NCI-H446 (cell line): Measurements from ENCODE around the gene MGLL.

ENCODE experiments used
- DNase-seq, 2 experiments: peaks; one replicate each; lab custom pipeline; 2025; lab: John Stamatoyannopoulos, UW

Gene MGLL

DNA sequence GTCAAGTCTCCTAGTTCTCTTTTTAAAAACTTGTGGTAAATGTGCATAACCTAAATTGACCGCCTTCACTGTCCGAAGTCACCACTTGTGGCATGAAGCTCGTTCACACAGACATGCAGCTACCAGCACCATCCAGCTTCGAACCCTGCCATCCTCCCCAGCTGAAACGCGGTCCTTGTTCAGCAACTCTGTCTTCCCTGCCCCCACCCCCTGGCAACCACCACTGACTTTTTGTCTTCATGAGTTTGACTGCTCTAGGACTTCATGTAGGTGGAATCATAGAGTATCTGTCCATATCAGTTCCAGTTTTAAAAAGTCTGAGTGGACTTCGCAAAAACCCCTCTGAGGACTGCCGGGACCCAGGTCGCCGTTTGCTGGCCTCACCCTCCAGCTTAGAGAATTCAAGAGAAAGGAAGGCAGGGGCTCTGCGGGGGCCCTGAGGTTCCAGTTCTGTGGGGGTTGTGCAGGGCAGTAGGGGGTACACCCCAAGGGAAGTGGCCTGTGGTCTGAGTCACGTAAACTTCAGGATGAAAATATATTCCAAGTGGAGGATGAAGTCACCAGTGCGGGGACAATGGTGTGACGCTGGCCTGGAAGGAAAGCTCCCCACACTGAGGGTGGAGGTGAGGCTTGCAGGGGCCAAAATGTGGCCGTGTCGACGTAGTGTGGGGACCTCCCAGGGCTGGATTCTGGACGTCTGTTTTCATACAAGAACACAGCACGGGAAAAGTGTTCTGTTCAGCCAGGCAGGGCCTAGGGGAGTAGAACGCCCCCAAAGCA, 82.0 kb downstream of the MGLL start:
- no peak for DNase-seq

DNA sequence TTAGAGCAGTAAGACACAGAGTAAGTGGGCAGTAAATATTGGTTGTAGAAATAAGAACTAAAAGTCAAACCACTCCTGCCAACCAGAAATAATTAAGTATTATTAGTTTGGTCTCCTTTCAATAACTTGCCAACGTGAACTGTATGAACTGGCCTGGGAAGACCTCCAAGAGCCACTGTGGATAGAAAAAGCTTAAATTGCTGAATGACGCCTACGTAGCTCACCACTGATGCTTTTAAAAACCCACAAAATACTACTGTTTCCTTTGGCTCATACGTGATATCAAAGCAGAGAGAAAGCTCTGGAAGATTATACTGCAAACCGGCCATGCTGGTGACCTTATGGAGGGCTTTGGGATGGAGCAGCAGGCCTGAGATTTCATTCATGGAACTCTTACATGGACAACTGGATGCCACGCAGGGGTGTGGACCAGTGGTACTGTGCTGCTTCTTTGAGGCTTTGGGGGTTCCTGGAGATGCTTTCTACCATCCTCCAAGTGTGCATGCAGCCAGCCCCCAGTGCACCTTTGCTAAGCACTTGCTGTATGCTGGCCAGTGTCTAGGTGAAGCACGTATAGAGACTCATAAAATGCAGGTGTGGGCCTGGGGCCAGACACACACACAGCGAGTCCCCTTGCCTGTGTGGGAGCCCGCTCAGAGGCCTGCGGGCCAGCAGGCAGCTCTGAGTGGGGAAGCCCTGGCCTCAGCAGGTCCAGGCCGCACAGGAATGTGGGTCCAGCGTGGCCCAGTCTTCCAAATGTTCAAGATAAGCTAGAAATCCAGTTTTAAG, 82.8 kb downstream of the MGLL start:
- no peak for DNase-seq

GRCh38 chr3:127738192-127738840, 84.0 kb downstream of the MGLL start:
- no peak for DNase-seq

GRCh38 chr3:127736801-127737539, 85.3 kb downstream of the MGLL start:
- no peak for DNase-seq

GRCh38 chr3:127735767-127736693, 86.3 kb downstream of the MGLL start:
- DNase-seq, result no peak

DNA sequence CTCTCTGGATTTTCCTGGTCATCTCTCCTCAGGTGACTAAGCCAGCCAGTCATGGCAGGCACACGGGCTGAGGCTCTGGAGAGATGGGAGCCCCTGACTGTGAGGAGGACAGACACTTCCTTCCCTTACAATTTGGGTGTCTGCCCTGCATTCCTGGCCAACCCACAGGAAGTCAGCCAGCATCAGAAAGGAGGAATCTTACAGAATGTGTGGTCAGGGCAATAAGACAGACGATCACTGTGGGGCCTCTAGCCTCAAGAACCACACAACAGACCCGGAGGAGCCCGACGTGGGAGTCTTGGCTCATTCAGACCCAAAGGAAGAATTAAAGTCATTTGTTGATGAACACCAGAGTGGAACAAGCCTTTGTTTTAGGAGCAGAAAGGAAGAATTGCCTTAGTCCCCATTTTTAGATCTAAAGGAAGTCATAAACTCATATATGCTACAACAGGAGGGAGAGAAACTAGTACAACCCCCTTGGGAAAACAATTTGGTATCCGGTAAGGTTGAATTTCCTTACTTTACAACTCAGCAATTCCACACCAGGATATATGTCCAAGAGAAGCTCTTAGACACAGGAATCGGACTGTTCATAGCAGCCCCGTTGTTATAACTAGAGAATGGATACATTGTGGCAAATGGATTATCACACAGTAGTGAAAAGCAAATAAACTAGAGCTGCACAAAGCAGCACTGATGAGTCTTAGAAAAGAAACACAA, 87.4 kb downstream of the MGLL start:
- DNase-seq, result no peak

DNA sequence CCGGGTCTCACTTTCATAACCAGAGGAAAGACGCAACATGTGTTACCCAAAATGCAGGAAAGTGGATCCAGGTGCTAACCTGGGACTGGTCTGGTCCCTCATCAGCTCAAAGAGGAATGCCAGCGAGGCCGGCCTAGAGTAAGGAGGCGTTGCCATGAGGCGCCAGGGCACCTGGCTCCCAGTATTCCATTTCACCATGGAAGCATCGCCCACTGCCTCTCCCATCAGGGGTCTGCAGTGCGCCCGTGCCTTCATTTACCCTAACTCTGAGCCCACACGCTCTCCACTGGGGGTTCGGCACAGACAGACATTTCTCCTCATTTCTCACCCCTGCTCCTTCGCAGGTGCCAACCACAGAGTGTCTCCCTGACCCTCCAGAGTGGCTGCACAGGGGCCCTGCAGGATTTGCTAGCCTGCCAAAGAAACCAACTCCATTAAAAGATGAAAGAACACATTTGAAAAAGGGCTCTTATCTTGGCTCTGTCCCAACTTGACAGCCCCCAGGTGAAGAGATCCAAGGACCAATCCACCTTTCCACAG, 88.1 kb downstream of the MGLL start:
- no peak for DNase-seq

DNA sequence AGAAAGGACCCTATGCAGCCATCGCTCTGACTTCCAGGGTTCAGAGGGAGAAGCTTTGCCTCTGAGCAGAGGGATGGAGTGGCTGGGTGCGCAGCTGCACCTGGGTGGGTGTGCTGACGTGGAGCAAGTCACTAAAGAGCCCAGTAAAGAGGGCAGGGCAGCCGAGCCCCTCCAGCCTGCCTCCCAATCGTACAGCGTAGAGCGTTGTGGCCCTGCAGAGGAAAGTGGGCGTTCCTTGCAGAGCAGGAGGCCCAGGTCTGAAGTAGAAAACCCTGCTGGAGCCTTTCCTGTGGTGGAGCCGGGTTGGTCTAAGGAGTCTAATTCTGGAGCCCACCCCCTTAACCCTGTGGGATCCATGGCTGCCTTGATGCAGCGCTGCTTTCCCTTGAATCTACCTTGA, 88.5 kb downstream of the MGLL start:
- no peak for DNase-seq

DNA sequence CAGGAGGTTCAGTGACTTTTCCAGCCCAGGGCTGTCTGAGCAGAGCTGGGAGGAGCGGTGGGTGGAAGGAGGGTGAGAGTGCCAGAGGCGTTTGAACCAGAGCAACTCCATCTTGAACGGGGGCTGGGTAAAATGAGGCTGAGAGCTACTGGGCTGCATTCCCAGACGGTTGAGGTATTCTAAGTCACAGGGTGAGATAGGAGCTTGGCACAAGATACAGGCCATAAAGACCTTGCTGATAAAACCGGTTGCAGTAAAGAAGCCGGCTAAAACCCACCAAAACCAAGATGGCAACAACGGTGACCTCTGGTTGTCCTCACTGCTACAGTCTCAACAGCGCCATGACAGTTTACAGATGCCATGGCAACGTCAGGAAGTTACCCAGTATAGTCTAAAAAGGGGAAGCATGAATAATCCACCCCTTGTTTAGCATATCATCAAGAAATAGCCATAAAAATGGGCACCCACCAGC, 89.4 kb downstream of the MGLL start:
- no peak for DNase-seq

- no peak for DNase-seq
These were observed 90.0 kb downstream of the MGLL start for GRCh38 chr3:127732303-127732702.

DNA sequence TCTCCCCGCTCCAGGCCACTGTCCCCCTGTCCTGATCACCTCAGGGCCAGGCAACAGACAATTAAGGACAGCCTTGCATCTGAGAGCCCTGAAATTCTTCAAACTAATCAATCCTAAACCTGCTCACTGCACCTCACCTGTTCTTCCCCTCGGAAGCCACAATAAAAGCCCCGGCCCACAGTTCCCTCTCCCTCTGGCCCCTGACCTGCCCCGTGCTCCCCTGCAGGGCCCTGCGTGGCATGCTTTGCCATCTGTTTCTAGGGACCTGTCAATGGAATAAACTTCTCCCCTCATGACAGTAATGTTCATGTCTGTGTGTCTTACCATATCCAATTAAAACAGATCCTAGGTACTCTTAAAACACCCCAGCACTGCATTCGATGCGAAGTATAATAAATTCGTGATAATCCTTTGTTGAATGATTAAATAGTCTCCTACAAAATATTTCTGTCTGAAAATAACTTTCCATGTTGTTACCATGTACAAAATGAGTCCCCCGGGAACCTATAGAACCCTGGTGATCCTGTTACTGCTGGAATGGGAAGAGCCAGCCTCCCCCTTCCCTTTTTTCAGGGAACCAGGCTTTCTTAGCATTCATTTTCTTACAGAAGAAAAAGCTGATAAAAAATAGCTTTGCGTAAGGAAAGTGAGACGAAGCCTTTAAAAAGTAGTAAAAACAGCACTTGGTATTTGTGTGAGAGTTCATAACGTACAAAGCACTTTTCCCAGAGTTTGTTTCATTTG, 90.6 kb downstream of the MGLL start:
- no peak for DNase-seq

- DNase-seq, result no peak
These were observed 91.5 kb downstream of the MGLL start for GRCh38 chr3:127730666-127731295.

GRCh38 chr3:127730171-127730570, 92.1 kb downstream of the MGLL start:
- DNase-seq, result no peak

GRCh38 chr3:127729556-127730056, 92.7 kb downstream of the MGLL start:
- peak in 1 of 2 experiments; percentile 65 for DNase-seq

DNA sequence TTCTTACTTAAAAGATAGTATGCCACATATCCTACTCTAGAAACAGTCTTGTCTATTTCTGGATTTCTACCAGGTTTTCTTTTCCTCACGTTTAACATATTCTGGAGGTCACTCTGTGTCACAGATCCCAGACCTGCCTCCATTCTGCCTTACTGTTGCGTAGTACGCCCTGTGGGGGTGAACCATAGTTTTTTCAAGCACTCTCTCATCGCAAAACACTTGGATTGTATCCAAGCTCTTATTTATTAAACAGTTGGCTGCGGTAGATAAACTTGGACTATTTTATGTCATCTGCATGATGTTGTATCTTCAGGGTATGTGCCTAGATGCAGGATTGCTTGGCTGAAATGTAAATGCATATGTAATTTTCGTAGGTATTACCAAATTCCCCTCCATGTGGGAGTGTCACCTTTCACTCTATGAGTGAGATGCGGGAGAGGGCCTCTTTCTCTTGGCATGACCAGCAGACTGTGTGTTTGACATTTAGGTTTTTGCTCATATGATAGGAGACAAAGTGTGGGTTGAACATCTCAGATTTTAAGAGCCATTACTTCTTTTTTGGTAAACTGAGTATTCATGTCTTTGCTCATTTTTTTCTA, 93.8 kb downstream of the MGLL start:
- DNase-seq, result peak in 1 of 2 experiments; percentile 39

GRCh38 chr3:127726894-127727293, 95.4 kb downstream of the MGLL start:
- DNase-seq, result no peak

GRCh38 chr3:127723011-127723567, 99.2 kb downstream of the MGLL start:
- DNase-seq, result peak; percentile 77 to 81
